Stimulated activated CD4-positive, alpha-beta T cell treated with anti-CD3 and anti-CD28 coated beads, TNF-alpha, amount 100 ng/mL, for 48 hours (primary cell): ENCODE results near the gene TCFL5.
A peak's percentile ranks its signal among the peaks of the same experiment; 100 is the strongest.

Experiments
- DNase-seq, 3 donors: peaks; one replicate each; pipeline ENCODE4 v3.0.0-alpha.2; 2020; ENCODE audit warnings: low read depth in 3 of 3

TCFL5 gene

GRCh38 chr20:62812181-62812906 is 49.3 kb downstream of the TCFL5 start:
- no peak for DNase-seq

DNA sequence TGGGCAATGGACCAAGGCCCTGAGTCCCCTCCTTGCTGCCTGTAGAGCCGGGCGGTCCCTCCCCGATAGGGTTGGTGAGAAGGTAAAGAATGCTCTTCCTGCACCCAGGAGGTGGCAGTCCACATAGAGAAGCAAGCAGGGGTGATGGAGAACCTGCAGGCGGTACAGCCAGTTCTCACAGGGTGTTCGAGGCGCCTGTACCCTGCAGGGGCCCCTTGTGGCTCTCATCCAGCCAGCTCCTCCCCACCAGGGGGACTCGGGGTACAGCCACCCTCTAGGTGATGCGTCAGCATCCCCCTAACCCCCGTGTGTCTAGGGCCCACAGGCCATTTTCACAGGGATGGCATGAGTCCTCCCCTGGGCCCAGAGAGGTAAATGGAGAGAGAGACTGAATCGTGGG is 49.9 kb downstream of the TCFL5 start:
- no peak for DNase-seq

DNA sequence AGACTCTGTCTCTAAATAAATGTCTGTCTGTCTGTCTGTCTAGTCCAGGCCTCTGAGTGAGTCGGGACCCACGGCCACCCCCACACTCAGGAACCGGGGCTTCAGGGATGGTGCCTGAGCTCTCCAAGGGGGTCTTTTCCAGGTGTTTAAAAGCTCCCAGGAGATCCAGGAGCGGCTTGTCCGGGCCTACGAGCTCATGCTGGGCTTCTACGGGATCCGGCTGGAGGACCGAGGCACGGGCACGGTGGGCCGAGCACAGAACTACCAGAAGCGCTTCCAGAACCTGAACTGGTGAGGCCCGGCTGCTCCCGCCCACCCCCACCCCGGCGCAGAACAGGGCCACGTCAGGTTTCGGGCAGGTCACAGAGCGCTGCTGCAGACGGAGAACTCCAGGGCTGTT is 50.3 kb downstream of the TCFL5 start:
- no peak for DNase-seq

GRCh38 chr20:62809530-62810428 is 51.8 kb downstream of the TCFL5 start:
- no peak for DNase-seq

DNA sequence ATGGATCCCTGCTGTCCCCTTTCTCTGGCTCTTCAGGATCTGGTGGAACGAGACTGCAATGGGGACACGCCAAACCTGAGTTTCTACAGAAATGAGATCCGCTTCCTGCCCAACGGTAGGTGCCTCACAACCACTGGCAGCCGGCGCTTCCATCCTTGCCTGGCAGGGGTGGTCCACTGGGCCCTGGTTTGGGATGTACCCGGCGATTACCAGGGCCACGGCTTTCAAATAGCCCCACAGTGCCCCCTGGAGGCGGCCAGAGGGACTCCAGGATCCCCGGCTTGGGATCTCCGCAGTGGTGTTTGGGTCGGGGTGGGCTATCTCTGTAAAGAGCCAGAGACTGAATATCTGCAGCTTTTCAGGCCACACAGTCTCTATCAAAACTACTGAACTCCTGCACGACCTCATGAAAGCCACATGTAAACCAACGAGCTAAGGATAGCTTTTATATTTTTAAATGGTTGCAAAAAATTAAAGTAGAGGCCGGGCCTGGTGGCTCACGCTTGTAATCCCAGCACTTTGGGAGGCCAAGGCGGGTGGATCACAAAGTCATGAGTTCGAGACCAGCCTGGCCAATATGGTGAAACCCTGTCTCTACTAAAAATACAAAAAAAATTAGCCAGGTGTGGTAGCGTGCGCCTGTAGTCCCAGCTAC is 53.3 kb downstream of the TCFL5 start:
- DNase-seq, result peak; percentile 43 to 67 (median 62)

GRCh38 chr20:62807444-62808210 is 54.0 kb downstream of the TCFL5 start:
- DNase-seq, result no peak

DNA sequence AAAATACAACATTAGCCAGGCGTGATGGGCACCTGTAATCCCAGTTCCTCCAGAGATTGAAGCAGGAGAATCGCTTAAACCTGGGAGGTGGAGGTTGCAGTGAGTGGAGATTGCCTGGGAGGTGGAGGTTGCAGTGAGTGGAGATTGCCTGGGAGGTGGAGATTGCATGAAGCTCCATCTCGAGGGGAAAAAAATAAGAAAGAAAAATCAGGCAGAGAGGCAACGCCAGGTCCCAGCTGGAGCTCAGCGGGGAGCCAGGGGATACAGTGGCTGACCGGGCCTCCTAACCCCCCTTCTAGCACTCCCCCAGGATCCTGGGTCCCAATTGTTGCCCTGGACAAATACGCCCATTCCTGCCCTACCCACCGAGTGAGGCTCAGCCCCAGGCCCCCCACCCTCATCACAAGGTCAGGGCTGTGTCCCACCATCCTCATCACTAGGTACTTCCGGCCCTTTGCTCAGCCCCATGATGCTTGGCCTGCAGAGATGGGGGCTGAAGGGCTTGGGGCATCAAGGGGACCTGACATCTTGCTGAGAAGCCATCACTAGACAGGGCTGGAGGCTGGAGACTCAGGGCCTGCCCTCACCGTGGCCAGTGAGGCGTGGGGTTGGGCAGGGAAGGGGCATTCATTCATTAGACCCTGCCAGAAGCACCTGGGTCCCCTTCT is 55.1 kb downstream of the TCFL5 start:
- no peak for DNase-seq

GRCh38 chr20:62805711-62806382 is 55.8 kb downstream of the TCFL5 start:
- DNase-seq, result no peak

- no peak for DNase-seq
Observed at GRCh38 chr20:62805155-62805710, 56.4 kb downstream of the TCFL5 start.

- peak in 1 of 3 donors; percentile 63 for DNase-seq
Observed at GRCh38 chr20:62804627-62805154, 56.9 kb downstream of the TCFL5 start, which contains the start of gene OGFR. TSS of gene OGFR (plus strand) at chr20:62804835. CDS start at chr20:62804860, 25 bp downstream.

- no peak for DNase-seq
Observed at GRCh38 chr20:62804021-62804626, 57.5 kb downstream of the TCFL5 start.

DNA sequence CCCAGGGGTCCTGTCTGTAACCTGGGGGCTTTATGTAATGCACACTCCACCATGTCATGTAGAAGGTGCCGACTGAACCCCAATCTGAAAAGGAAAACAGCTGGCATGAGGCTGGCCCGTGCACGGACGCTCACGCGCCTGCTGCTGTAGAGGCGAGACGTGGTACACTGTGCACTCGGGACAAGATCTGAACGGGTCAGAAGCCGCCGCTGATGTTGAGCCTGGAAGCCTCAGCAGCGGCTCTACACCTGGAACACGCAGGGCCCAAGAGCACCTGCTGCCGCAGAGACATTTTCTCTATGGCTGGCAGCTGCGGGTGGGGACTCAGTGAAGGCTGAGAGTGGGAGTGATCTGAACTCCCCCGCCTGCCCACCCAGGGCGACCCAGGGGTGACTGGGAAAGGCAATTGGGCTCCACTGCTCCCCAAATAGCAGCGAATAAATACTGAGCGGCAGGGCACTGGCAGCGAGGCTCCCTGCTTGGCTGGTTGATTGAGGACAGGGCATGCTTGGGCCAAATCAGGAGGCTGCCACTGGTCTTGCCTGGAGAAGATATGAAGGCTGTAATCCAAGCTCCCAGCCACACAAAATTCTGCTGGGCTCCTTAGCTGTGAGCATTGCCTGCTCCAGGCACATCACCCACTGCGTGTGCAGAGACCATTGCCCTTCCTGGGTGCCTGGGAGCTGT is 59.5 kb downstream of the TCFL5 start:
- no peak for DNase-seq

- DNase-seq, result no peak
Observed at GRCh38 chr20:62801284-62802010, 60.2 kb downstream of the TCFL5 start.

- no peak for DNase-seq
Observed at GRCh38 chr20:62800314-62801259, 61.0 kb downstream of the TCFL5 start.

DNA sequence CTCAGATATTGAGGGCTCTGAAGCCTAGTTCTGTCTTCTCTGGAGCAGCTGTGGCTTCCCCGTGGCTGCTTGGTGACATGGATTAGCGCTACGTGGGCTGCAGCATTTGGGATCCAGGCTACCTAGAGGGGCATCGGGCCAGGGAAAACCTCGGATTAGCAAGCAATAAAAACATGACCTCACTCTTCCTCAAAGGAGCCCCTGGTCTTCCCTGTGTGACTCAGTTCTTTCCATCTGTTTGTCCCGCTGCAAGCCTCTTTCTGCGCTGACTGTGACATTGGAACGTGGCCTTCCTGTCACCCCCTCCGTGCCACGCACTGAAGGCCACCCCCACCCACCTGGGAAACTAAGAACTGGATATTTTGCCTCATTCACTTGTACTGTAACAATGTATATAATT is 61.7 kb downstream of the TCFL5 start:
- no peak for DNase-seq

- no peak for DNase-seq
Observed at GRCh38 chr20:62799459-62799858, 62.2 kb downstream of the TCFL5 start.

GRCh38 chr20:62799036-62799435 is 62.6 kb downstream of the TCFL5 start:
- DNase-seq, result no peak
